C4-2B (cell line): ENCODE results near the gene PLP2.

ENCODE experiments used
- H3K27ac ChIP-seq: fragments of 450-650 bp; 2 replicates; pipeline ENCODE4 v1.5.1; 2017
- CTCF ChIP-seq: fragments of 450-650 bp; conservative IDR thresholded peaks from 2 replicates; pipeline ENCODE4 v1.5.1; 2017; ENCODE audit warnings: mild to moderate bottlenecking
- ZFX ChIP-seq: fragments of 450-650 bp; IDR thresholded peaks from 2 replicates; pipeline ENCODE4 v1.6.1; 2017

The PLP2 gene

GRCh38 chrX:49205443-49205842, 33.7 kb downstream of the PLP2 start:
- no peak overlapping the region for H3K27ac ChIP-seq
- TF ChIP-seq ZFX = no peak
- TF ChIP-seq CTCF = no peak

- TF ChIP-seq CTCF (no peak), ZFX (no peak)
- no peak overlapping the region for H3K27ac ChIP-seq
Measured at GRCh38 chrX:49206543-49206942, 34.8 kb downstream of the PLP2 start.

- H3K27ac ChIP-seq = no peak overlapping the region
- no peak for TF ChIP-seq ZFX
- TF ChIP-seq CTCF = no peak
Measured at GRCh38 chrX:49208399-49208798, 36.7 kb downstream of the PLP2 start.

- TF ChIP-seq ZFX (no peak), CTCF (no peak)
- H3K27ac ChIP-seq = no peak overlapping the region
Measured at GRCh38 chrX:49209434-49210251, 37.9 kb downstream of the PLP2 start.

- no peak for TF ChIP-seq ZFX
- no peak for TF ChIP-seq CTCF
Measured at GRCh38 chrX:49210406-49210805, 38.7 kb downstream of the PLP2 start.

GRCh38 chrX:49211074-49211473, 39.4 kb downstream of the PLP2 start:
- H3K27ac ChIP-seq = no peak overlapping the region
- TF ChIP-seq CTCF = no peak
- no peak for TF ChIP-seq ZFX

More at GRCh38 chrX:49210406-49210805, 38.7 kb downstream of the PLP2 start:
- no peak overlapping the region for H3K27ac ChIP-seq

- TF ChIP-seq ZFX (no peak), CTCF (no peak)
- no peak overlapping the region for H3K27ac ChIP-seq
Measured at GRCh38 chrX:49212209-49212608, 40.5 kb downstream of the PLP2 start.
